DMS114 treated with DMSO at 0.1 percent for 48 hours (cell line): ENCODE data around the gene WSCD1.

Source experiments
- DNase-seq: peaks from one replicate; lab custom pipeline; 2025; ENCODE audit not compliant: unreplicated experiment; lab: John Stamatoyannopoulos, UW

Gene WSCD1

DNA sequence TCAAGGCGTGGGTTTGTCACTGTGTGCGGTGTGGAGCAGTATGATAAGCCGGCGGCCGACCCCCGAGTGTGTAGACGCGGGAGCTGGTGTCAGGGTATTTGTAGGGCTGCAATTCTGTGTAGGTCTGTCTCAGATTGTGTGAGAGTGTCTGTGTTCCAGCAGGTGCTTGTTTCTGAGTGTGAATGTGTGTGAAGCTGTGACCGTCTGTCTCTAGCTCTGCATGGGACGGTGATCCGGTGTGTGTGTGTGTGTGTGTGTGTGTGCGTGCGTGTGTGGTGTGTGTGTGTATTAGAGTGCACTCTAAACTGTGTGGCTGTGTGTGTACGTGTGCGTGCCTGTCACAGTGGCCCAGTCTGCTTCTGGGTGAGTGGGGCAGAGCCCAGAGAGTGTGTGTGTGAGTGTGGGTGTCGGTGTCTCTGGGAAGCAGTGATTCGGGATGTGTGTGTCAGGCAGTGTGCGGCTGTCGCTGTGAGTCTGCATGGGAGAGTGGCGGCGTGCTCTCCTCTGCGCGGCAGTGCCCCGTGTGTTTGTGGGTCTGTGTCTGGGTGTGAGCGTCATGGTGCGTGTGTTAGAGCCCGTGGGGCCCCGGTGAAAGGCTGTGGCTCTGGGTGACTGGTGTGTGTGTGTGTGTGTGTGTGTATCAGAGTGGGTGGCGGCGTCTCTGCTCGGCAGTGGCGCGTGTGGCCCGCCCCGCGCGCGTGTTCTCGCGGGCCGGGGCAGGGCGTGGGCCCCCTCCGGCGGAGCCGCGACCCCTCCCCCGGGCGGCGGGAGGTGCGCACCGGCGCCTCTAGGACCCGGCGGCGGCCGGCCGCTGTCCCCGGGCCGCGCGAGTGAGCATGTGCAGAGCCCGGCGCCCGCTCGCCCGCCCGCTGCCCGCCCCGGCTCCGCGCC lies at the start of gene WSCD1:
TSS of gene WSCD1 (plus strand) at position 841 of the 891 bp plus-strand sequence. CDS start 10,280 bp downstream, outside the sequence.
- no peak for DNase-seq

DNA sequence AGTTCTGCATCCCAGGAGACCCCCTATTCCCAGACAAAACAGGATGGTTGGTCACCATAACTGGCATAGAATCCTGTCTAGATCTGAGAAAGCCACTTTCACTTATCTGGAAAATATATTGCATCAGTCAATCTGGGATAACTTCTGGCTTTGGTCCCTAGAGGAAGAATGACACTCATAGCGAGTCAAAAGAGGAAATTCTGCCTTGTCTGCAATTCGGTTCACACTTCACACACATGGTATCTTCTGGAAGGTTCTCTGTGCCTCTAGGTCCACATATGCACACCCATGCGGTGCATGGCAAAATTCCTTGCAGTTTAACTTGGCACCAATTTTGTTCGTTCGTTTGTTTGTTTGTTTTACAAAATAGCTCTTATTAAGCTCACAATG lies 49.2 kb upstream of the WSCD1 start:
- no peak for DNase-seq

DNA sequence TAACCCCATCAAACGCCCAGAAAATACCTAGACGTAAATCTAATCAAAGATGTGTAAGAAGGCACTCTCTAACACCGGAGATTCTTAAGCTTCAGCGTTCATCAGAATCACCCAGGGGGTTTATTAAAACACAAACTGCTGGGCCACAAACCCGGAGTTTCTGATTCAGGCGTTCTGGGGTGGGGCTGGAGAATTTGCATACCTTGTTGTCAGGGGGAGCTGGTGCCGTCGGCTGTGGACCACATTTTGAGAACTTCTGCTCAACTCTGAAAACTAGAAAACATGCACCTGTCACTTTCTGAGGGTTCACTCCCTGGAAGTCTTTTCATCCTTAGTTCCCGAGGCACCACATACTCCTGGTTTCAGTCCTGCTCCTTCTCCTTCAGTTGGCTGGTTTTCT lies 48.6 kb upstream of the WSCD1 start:
- no peak for DNase-seq

DNA sequence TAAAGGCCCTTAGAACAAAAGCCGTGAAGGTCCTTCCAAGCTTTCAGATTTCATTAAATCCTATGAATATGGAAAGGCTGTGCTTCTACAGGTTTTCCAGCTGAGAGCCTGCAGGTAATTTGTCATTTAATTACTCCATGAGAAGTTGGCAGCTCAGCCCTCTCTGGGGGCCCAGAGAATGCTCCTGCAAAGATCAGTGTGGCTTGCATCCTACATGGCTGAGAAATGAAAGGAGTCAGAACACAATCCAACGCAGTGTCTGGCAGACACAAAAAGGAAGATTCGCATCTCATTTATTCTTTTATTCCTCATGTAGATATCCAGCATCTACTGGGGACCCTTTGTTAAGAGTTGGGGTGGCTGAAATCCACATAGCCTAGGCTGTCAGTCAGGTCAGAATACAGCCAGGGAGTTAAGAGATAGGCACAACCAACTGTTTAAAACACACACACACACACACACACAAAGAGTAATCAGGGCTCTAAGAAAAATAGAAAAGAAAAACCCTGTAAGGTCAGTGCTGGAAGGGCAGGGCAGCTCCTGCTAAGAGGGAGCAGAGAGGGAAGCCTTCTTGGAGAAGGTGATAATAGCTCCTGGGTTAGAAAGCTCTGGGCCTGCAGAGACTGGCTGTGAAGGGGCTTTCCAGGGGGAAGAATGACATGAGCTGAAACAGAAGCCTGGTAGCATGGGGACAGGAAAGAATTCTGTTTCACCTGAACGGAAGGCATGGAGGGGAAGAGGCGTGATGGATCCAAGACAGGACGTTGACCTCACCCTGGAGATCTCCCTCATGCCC lies 46.9 kb upstream of the WSCD1 start:
- no peak for DNase-seq

DNA sequence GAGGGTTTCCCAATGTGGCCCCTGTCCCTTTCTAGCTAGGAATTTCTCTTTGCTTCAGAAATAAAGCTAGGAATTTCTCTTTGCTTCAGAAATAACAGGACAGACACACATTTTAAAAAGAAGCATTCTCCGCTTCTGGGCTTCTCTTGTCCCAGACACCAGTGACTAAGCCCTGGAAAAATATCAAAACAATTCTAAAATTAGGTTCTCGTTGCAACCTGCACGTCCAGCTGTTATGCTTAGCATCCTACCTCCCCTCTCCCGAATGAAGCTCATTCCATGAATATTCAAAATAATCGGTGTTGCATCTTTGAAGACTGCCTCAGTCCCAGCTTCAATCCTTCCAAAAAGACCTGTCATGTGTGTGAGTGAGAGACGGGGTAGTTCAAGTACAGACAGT lies 45.6 kb upstream of the WSCD1 start:
- no peak for DNase-seq

DNA sequence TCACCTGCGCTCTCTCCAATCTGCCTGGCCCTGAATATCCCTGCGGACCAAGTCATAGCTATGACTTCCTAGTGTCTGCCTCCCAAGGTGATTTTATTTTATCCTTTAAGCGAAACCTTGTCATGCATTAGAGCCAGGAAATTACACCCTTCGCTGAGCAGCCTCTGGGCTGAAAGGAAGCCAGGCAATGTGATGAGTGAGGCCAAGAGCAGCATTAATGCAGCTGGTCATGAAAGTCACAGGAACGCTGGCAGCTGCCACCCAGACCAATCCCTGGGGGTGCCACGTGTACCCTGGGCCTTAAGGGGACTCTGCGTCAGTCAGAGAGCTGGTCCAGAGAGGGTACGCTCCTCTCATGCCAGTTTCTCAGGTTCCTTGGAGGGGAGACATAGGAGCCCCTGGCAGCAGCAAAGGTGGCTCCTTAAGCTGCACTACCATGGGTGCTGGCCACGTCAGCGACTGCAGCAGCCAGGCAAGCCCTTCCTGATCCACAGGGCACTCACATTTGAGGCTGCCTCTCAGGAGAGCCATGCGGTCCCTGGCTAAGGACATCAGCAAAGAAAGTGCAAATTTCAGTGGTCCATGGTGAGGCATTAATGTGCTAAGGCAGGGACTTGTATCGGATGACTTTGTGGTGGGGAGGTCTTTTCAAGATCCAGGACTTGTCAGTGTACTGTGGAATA lies 42.7 kb upstream of the WSCD1 start:
- DNase-seq = no peak

DNA sequence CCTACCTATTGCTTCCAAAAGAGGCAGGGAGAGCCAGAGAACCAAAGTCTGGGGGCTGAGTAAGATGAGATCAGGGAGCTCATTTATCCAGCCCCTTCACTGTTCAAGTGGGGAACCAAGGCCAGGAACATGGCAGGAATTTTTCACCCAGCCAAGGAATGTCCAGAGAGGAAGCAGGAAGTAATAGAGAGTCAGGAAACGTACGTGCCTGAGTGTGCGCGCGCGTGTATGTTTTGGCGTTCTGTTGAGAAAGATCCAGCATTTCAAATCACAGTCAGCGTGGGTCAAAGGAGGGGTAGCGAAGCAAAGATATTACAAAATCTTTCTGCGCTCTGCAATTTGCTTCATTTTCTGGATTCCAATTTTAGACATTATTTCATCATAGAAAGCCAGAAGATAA lies 41.9 kb upstream of the WSCD1 start:
- no peak for DNase-seq

DNA sequence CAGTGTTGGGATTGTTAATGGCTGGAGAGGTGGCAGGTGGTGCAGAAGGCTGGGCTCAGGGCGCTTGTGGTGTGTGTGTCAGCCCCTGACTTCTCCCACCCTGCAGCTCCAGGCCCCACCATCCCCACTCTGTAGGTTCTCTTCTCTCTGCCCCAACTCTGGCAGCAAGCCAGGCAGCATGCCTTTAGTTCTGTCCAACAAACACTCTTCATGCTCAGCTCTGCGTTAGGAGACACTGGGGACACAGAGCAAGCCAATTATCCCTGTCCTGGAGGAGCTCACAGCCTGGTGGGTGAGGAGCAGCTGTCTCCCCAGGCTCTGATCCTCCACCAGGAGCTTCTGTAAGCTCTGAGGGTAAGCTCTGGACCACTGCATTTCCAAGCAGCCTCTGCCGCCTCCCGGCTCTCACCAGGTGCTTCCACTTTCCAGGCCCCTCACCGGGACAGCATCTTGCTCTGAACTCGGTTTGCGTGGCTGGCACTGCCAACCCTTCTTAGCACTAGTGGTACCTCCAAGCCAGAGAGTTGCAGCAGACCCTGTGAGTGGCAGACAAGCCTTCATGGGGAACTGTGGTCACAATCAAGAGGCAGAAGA lies 34.3 kb upstream of the WSCD1 start:
- DNase-seq = no peak

DNA sequence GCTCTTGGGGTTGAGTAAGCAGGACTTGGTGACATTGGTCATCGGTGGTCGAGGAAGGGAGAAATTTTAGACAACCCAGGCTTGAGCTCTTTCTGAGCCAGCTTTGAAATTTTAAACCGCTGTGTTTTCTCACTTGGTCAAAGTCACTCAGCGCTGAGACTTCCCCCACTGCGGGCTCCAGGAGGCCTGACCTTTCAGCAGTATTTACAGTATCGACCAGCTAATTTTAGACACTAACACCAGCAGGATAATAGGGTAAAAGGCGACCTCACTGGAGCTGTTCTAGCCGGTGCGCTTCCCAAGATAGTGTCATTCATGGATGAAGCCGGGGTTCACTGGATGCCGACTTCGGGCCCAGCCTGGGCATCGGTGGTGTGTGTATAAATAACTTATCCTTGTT lies 29.7 kb upstream of the WSCD1 start:
- no peak for DNase-seq

DNA sequence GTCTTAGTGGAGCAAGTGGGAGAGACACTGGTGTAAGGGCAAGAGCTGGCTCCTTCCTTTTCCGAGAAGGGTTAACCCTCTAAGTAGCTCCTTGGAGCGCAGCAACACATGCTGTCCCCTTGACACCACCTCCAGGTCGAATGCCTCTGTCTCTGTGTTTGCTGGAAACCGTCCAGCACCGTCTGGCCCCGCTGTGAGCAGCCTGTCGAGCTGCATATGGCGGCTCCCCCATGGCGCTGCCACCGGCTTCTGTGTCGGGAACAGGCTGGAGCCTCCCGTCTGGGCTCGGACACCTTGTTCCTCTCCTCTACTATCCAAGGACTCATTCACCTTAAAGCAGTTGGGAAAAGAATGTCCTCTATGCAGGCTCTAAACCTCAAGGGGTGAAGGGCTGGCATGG lies 28.9 kb upstream of the WSCD1 start:
- DNase-seq = no peak

DNA sequence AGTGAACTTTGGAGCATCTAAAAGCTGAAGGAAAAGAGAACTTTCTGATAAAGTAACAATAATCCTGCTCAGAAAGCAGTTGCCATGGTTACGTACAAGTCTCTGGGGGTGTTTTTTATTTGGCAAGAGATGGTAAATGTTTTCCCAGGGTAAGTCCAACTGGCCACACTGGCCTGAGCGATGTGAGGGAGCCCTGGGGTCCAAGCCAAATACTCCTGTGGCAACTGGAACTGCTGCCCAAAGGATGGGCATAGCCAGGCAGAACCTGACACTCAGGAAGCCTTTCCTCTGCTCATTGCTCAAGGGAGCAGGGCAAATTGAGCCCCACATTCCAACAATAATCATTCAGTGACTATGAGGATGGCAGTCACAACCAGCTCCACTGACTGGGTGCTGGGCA lies 26.8 kb upstream of the WSCD1 start:
- DNase-seq = no peak

DNA sequence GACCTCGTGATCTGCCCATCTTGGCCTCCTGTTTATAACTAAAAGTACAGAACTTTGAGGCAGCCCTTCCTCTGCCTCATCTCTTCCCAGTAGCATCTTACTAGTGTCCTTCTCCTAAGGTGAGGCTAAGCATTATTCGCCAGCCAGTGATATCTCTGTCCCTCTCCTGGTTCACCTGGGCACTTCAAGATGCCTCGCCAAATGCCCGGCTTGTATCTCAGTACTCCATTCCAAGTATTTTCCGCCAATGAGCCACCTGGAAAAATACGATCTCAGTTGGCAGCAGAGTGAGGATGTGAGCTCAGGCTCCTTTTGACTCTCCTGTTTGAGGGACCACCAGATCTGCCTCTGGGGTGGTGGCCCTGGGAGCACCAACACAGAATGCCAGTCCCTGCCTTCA lies 25.9 kb upstream of the WSCD1 start:
- no peak for DNase-seq

DNA sequence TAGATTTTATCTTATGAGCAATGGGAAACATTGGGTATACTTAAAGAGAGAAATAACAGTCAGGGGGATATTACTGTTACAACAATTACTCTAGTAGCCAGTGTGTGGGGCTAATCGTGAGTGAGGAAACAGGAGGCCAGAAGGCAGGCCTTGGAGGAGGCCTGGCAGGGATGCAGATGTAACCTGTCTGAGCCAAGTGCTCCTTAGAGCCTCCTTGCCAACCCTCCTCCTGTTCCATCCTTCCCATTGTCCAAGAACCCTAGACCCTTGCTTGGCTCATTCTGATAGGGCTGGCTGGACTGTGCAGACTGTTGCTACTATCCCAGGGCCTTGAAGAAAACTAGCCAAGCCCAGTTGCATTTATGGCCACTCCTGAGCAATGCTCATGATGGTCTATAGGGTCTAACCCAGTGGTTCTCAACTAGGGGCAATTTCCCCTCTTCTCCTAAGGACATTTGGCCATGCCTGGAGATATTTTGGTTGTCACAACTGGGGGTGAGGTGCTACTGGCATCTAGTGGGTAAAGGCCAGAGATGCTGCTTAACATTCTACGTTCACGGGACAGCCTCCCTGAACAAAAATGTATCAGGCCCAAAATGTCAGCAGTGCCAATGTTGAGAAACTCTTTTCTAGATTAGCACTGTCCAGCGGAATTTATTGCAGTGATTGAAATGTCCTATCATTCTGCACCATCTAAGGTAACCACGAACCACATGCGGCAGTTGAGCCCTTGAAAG lies 24.4 kb upstream of the WSCD1 start:
- no peak for DNase-seq

DNA sequence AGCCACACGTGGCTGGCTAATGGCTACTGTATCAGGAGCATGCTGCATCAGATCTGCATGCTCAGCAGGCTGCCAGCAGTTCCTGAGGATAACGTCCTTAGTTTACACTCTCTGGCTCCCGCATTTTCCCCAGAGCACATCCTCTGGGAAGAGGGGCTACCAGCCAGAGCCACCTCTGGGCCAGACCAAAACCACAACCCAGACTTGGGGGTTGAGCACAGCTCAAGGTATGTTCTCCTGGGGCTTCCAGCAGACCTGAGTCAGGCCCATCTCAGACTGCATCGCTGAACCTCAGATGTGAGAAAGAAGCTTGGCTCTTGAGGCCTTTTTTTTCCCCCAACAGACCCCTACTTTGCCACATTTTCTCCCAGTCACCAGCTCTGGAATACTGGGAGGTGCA lies 23.7 kb upstream of the WSCD1 start:
- no peak for DNase-seq

DNA sequence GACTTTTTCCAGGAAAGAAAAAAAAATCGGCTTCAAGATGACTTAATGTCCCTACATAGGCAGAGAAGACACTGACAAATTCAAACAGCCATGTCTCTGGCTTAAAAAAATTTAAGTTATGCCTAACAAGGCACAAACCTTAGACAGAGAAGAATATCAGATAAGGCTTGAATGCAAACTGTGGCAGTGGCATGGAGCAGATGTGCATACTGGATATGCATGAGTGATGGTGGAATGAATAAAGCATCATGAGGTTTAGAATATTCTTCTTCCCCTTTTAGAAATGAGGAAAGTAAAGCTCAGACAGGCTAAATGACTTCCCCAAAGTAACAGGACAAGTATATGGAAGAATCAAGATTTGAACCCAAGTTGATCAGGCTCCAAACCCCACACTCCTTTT lies 23.2 kb upstream of the WSCD1 start:
- no peak for DNase-seq

DNA sequence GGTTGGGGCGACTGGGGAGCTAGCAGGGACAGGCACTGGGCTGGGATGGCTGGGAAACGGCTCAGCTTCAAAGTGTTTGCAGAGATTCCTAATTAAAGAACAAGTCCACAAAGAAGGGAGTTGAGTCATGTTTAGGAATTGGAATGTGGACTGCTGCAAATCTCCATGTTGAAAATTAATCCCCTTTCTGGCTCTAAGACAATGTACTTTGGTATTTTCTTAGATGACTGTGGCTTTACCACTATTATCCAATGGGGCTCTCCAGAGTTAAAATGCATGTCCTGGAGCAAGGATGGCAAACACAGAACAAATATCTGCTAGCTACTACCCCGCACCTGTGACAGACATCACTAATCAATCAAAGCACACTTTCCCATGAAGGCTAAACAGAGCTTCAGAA lies 22.2 kb upstream of the WSCD1 start:
- DNase-seq = no peak

DNA sequence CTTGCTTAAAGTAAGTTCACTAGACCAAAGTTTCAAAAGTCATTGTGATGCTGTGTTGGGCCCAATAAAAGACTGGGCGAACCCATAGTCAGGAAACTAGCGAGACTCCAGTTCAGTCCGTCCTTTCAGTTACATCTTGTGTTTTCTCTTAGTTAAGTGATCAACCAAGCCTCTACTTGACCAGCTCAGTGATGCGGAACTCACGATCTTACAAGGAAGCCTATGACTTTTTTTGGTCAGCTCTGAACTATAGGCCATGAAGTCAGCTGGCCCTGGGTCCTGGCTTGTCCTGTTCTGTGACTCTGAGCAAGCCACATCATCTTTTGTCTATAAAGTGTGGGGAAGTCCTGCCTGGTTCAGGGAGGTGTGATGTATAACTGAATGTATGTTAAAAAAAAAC lies 21.7 kb upstream of the WSCD1 start:
- DNase-seq = no peak

DNA sequence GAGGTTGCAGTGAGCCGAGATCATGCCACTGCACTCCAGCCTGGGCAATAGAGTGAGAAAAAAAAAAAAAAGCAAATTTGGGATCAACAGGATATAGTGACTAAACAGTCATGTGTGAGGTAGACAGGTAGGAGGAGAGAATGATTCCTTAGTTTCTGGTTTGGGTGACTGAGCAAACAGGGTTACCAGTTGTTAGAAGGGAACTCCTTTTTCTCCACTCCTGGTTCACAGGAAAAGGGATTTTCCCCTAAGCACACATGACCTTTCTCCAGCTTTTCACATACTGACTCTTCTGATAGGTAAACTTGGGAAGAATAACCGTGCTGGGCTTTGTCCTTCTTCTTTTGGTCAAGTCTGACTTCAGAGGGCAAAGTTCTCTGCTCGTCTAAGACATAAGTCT lies 17.3 kb upstream of the WSCD1 start:
- no peak for DNase-seq

DNA sequence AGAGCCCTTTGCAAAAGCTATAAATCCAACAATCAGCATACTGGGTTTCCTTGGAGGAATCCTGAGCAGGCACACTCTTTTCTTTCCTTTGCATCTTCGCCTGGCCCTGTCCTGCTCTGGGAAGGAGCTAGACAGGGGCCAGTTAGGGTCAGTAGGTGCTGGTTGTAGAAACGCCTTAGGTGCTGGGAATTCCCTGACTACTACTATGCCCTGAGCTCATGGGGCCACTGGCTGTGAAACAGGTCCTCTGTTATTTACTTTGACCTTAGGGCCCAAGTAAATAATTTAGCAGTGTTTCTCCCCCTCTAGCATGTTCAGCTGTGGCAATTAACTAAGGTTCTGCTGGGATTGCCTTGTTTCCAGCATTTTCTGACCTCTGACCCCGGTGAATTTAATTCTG lies 15.8 kb upstream of the WSCD1 start:
- DNase-seq = no peak

DNA sequence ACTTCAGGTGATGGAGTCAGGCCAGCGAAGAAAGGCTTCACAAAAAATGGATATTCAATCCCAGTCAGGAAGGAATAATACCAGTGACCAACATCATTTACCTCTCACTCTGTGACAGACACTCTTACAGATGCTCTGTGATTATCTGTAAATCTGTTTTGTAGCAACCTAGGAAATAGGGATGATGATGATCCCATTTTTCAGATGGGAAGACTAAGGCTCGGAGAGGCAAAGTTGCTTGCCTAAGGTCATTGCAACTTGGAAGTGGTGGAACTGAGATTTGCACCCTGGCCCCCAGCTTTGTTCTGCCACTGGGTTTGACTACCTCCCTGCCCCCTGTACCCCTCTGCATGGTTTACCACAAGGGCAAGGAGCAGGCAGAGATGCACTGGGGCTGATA lies 14.1 kb upstream of the WSCD1 start:
- no peak for DNase-seq

DNA sequence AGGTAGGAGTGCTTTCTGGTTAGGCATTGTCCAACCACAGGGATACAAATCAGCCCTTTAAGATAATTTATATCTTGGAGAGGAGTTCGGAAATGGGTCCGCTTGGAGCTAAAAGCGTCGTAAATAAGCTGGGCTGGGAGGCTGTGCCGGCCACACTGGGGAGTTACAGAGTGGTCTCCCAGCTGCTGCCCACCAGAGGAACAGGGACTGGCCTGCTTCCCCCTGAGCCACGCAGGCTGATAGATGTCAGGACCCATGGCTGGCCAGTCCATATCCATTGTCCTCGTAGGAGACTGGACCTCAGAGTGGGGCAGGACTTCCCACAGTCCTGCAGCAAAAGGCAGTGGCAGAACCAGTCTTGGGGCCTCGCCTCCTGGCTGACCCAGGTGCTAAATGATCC lies 12.6 kb upstream of the WSCD1 start:
- no peak for DNase-seq
